Cerebellar cortex (tissue), 1 donor: Measurements from ENCODE around the gene RASEF.

ENCODE experiments used
- DNase-seq: peaks from one replicate; pipeline ENCODE4 v3.0.0-alpha.2; 2015; ENCODE audit warnings: low spot score

RASEF gene

DNA sequence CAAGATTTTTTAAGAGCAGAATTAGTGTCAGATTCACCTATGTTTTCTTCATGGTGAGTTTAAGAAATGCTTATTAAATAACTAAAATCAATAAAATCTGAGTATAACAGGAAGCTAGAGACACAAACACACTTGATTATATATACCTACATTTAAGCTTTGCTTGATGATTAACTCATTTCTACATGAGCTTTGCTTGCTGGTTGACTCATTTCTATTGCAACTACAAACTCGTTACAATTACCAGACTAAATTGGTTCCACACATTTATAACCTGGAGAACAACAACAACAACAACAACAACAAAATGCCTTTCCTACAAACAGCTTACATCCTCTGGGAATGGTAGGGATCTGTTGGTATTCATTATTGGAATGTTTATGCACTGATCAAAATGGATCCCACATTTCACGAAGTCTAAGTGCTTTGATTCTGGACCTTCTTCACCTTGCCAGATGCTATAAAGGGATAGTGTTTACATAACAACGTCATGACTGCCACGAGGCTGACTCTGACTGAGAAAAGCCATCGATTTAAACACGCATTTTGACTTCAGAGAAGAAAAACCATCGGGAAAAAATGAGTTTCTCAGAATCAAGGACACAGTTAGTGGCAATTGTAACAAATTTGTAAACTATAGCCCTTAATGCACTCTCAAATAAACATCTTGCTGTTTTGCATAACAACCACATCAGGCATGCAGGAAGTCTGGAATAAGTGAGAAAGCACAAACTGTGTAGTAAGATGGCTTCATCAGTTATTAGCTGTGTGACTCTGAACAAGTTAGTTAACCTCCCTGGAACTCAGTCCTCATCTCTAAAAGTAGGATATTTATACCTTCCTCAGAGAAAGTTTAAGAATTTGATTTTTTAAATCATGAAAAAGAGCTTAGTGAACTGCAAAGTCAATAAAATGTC is 49.8 kb downstream of the RASEF start:
- DNase-seq: no peak

DNA sequence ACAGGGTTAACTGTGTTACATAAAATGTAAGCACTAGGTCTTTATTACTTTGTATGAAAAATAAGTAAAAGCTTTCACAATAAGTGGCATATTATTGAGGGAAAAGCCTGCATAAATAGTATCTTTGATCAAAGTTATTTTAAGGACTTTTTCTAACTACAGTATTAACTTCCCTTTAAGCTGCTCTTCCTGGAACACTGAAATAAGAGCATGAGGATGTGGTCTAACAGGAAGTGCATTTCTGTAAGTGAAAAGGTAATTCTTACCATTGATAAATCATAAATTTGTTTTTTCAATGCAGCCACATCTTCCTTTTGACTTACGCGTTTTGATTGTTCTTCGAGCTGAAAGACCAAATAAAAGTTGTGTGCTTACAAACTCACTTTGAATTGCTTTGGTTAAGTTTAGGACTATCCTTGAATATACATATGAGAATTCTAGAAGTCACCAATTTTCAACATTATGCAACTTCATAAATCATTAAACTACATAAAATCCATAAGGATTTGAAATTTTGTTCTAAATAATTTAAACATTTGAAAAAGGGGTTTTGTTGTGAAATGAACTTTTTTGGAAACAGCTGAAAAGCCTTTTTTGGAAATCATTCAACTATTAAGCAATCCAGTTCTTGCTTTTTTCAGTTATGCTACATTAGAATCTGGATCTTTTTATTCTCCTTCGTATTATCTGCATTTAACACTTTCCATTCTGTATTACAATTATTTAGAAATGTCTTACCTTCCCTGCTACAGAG is 50.6 kb downstream of the RASEF start:
- DNase-seq: no peak

DNA sequence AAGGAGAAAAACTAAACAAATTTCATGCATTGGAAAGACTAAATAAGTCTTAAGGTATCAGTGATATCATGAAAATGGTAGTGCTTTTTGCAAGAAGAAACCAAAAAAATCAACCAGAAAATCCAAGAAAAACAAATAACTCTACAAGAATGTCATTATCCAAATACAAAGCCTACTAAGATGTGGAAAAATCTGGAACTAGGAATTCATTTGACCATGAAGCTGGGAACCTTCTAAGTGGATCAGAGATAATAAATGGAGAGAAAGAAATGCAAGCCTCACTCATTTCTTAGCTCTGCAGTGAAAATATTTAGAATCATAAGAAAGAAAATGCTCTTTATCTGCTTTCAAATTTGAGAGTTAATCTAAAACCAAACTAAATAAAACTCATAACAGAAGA is 51.3 kb downstream of the RASEF start:
- DNase-seq: no peak

GRCh38 chr9:83007521-83008300 is 55.2 kb downstream of the RASEF start:
- DNase-seq: no peak

DNA sequence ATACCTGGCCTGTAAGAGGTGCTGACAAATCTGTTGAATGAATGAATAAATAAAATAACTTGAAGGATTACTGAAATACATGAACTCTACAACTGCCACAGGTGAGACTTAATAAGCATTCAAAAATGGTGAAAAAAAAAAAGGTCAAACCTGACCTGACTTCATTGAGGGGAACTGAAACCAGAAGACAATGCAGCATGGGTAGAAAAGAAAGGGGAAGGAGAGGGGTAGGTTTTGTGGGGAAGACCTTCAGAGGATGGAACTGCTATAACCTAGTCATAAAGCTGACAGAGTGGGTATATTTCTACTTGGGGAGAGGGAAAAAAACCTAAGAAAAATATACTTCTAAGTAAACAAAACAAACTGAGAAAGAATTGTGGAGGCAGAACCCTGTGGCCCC is 56.6 kb downstream of the RASEF start:
- DNase-seq: no peak

DNA sequence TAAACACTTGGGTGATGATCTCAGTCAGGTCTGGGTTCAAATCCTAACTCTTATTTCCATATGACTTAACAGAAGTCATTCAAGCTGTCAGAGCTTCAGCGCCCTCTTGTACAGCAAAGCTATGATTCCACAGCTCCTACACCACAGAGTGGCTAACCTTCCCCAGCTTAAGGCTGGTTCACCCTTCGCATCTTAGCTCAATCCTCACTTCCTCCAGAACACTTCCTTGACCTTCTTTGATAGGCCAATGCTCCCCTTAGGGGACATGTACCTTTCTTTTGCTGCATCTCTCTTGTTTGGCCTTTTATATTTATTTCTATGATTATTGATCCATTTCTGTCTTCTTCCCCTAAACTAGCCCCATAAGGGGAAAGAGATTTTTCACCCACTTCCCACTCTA is 57.0 kb downstream of the RASEF start:
- DNase-seq: no peak

GRCh38 chr9:83005361-83005760 is 57.6 kb downstream of the RASEF start:
- no peak for DNase-seq

GRCh38 chr9:83002329-83002728 is 60.6 kb downstream of the RASEF start:
- DNase-seq: no peak

GRCh38 chr9:83000765-83001164 is 62.2 kb downstream of the RASEF start:
- DNase-seq: no peak

DNA sequence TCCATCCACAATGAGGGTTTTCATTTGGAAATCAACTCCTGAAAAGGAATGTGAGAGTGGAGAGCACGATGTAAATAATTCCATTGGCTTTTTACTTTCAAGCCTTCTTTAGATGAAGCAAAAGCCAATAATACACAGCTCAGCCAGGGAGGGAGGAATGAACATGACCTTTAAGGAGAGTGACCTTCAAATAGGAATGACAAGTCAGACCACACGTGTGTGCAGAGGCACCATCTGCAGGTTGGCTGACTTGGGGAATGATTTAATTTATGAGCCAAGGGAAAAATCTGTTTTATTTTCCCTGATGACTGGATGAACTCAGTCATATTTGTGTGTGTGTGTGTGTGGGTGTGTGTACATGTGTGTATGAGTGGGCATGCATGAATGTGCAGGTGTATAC is 64.5 kb downstream of the RASEF start:
- DNase-seq: no peak

DNA sequence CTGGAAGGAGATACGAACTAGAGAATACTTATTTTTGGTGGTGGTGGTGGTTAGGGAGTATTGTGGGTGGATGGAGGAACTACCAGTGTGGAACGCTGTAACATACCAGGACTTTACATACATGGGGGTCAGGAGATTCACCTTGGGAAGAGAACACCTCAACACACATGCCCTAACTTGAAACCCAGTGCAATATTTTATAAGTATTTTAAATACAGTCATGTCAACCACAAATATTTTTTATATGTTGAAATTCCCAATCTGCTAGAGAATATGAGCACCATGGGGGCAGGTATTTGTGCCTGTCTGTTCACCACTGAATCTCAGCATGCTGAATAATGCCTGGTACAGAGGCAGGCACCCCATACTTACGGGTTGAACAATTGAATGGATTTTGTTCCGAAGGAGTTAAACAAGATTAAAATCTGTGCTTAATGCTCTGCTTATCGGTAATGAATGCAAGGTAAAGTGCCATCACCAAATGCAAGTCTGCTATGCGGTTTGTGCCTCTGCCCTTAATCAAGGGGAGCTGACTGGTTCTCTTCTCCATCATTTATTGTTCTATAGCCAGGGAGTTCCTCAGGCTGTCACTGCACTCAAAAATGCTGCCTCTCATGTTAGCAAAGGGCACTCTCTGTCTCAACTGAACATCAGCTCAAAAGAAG is 65.3 kb downstream of the RASEF start:
- DNase-seq: no peak

GRCh38 chr9:82996941-82997340 is 66.0 kb downstream of the RASEF start:
- no peak for DNase-seq

GRCh38 chr9:82993856-82994605 is 68.9 kb downstream of the RASEF start:
- DNase-seq: no peak

- DNase-seq: no peak
Measured at GRCh38 chr9:82991671-82992070, 71.3 kb downstream of the RASEF start.

DNA sequence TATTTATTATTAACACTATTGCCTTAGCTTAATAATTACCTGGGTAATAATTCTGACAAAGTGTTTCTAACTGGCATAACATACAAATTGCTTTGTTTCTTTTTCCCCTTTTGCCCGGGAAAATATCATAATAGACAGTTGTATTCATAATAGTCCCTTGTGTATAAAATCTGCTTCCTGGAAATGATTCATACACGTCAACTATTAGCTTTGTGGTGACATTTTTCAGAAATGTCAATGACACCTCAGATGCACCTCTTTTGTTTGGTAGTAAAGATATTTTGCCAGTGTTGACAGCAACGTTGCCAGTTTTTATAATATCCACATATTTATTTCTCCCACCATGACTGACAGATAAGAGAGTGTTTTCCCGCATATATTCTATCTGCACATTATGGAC is 73.0 kb downstream of the RASEF start:
- DNase-seq: no peak

- DNase-seq: no peak
Measured at GRCh38 chr9:82988488-82988887, 74.5 kb downstream of the RASEF start.

DNA sequence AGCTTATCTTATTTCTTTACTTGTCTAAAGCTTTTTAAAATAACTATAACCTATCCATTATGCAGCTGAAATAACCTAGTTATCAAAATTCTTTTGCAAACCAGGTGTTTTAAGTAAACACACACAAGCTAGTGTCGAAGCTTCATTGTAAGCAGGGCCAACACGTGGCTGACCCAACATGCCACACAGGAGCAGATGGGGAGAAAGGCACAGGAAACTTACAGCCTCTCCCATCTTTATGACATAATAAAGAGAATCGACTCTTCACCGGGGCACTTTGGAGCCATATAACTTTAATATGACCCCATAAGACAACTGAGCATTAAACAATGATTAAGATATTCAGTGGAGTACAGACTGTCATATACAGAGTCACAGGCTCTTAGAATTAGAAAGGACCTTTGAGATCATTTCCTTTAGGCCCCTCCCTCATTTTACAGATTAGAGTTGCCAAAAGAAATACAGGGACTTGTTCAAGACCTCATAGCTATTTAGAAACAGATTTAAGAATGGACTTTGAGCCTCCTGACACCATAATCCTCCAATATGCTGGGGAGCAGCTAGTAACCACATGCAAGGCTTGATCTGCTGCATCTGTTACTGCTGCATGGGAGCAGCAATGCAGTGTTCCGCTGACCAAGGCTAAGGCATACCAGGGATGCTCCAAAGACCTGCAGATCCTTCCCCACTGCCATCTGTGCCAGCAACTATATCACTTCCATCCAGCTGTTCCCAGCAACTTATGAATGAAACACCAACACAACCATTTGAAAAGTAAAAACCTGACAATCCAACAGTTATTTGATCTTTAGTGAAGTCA is 75.4 kb downstream of the RASEF start:
- DNase-seq: no peak

DNA sequence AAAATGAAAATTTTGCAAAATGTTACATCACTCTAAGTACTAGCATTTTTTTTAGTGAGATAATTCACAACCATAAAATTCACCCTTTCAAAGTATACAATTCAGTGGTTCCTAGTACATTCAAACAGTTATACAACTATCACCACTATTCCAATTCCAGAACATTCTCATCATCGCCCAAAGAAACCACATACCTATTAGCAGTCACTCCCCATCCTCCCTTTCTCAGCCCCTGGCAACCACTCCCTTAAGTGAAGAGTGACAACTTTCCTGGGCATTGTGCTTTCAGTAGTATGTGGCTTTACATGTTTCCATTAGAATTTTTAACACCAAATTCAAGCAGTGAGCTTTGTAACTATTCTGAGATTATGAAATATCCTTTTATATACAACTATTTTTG is 81.4 kb downstream of the RASEF start:
- no peak for DNase-seq

- no peak for DNase-seq
Measured at GRCh38 chr9:82975176-82975575, 87.8 kb downstream of the RASEF start.

DNA sequence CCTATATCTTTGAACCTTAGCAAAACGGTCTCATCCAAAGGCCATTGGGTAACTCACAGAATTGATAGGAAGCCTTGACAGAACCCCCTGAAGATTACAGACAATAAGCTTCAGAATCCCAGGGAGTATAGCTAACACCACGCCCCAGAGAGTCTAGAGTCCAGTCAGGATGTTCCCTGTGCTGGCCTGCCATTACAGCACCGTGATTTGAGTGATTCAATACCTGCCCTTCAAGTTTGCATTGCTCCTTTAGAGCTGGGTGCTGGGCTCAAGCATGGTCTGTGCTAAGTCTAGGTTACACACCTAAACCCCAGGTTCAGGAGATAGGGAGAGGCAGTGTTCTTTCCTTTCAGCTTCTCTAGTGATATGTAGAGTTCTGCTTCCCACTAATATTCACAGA is 90.5 kb downstream of the RASEF start:
- no peak for DNase-seq
